Retina (tissue), 1 donor: ENCODE results near the gene CDC6.

Experiments used
- DNase-seq: peaks from one replicate; pipeline ENCODE4 v3.0.0-alpha.2; 2016

Gene CDC6

GRCh38 chr17:40341808-40342503 is 54.3 kb downstream of the CDC6 start:
- DNase-seq = peak; percentile 74

GRCh38 chr17:40342504-40343218 is 55.0 kb downstream of the CDC6 start:
- DNase-seq = no peak

GRCh38 chr17:40343219-40344119 is 55.8 kb downstream of the CDC6 start:
- DNase-seq = peak; percentile 66

- DNase-seq = no peak
These were observed 56.9 kb downstream of the CDC6 start for GRCh38 chr17:40344421-40345160.

- DNase-seq = peak; percentile 86
These were observed 57.7 kb downstream of the CDC6 start for GRCh38 chr17:40345161-40345993.

GRCh38 chr17:40345994-40346764 is 58.5 kb downstream of the CDC6 start:
- no peak for DNase-seq

- DNase-seq = no peak
These were observed 59.1 kb downstream of the CDC6 start for GRCh38 chr17:40346765-40347158.

- DNase-seq = no peak
These were observed 59.8 kb downstream of the CDC6 start for GRCh38 chr17:40347319-40348135.

- no peak for DNase-seq
These were observed 60.4 kb downstream of the CDC6 start for GRCh38 chr17:40348136-40348504.

GRCh38 chr17:40348562-40349476 is 61.1 kb downstream of the CDC6 start:
- no peak for DNase-seq

- DNase-seq = no peak
These were observed 61.8 kb downstream of the CDC6 start for GRCh38 chr17:40349477-40349894.

GRCh38 chr17:40349895-40350688 is 62.4 kb downstream of the CDC6 start:
- DNase-seq = peak; percentile 88

- peak; percentile 80 for DNase-seq
These were observed 63.1 kb downstream of the CDC6 start for GRCh38 chr17:40350689-40351358.

GRCh38 chr17:40351359-40352236 is 63.9 kb downstream of the CDC6 start:
- peak; percentile 77 for DNase-seq

- DNase-seq = no peak
These were observed 64.6 kb downstream of the CDC6 start for GRCh38 chr17:40352237-40352778.

- DNase-seq = no peak
These were observed 65.2 kb downstream of the CDC6 start for GRCh38 chr17:40352779-40353394.
